T-cell (primary cell): ENCODE results near the gene DENND5A. TPM values are rescaled to one million over a fixed set of nuclear protein-coding genes. Genes with fewer than 3 reads are reported as not detected.
"Not testable (repeated sequence)": the region's sequence is repeated elsewhere in the genome, so short reads cannot be mapped to it uniquely, and the experiment has no call there.

Experiments
- ATAC-seq, 4 experiments: fragments of 200-7000 bp in 3 of 4; fragments of 150-1000 bp in 1 of 4; cut with Tn5 transposase; replicated peaks in 1 of 4; 1 replicate in 3 of 4; 2 replicates in 1 of 4; pipeline ENCODE4 v1.10.0; 2021; ENCODE audit warnings: moderate library complexity in 3 of 4, mild to moderate bottlenecking in 2 of 4, moderate number of reproducible peaks in 1 of 4
- CTCF ChIA-PET, 2 donors: fragments of 300-600 bp; sonication (Branson Sonifier 250); formaldehyde crosslinking; loops; one replicate each; lab custom pipeline; 2022; ENCODE audit warnings: antibody characterized with exemption in 2 of 2; lab: Charles Lee
- POLR2A ChIA-PET, 2 donors: fragments of 300-600 bp; sonication (Branson Sonifier 250); formaldehyde crosslinking; loops; one replicate each; lab custom pipeline; 2022; ENCODE audit warnings: antibody characterized with exemption in 2 of 2; lab: Charles Lee
- DNase-seq, 35 experiments: peaks; one replicate each; pipeline versions ENCODE4 v3.0.0 to v3.0.0-alpha.2; 2013 to 2023
- H3K27ac ChIP-seq: one replicate; pipeline ENCODE4 v1.5.1; 2013; ENCODE audit warnings: low read length
- H3K27me3 ChIP-seq, 2 experiments: replicated peaks in 1 of 2; 1 replicate in 1 of 2; 2 replicates in 1 of 2; pipeline versions ENCODE4 v1.6.1 to v1.7.0; 2013; ENCODE audit warnings: low read length in 1 of 2, mixed read lengths in 1 of 2; ENCODE audit not compliant: control insufficient read depth in 2 of 2, insufficient read depth in 2 of 2; ENCODE audit errors: extremely low read depth in 1 of 2
- H3K36me3 ChIP-seq, 2 donors: 1 replicate in 1 of 2; 2 replicates in 1 of 2; pipeline versions ENCODE4 v1.6.1 to v1.7.0; 2013; ENCODE audit warnings: low read length in 1 of 2; ENCODE audit not compliant: control insufficient read depth in 2 of 2, insufficient read depth in 1 of 2; ENCODE audit errors: extremely low read depth in 1 of 2
- H3K4me1 ChIP-seq, 2 experiments: 1 replicate in 1 of 2; 2 replicates in 1 of 2; pipeline versions ENCODE4 v1.6.1 to v1.7.0; 2013; ENCODE audit warnings: low read length in 2 of 2, mixed read lengths in 1 of 2; ENCODE audit not compliant: insufficient read depth in 2 of 2, control insufficient read depth in 1 of 2; ENCODE audit errors: extremely low read depth in 1 of 2
- H3K4me3 ChIP-seq, 2 donors: 1 replicate in 1 of 2; 2 replicates in 1 of 2; pipeline versions ENCODE4 v1.5.1 to v1.7.0; 2013; ENCODE audit warnings: mild to moderate bottlenecking in 2 of 2, low read length in 1 of 2, moderate library complexity in 1 of 2; ENCODE audit not compliant: control insufficient read depth in 1 of 2; ENCODE audit errors: extremely low read depth in 1 of 2
- H3K9me3 ChIP-seq: 2 replicates; pipeline ENCODE4 v1.7.0; 2013
- H3K27ac Mint-ChIP-seq, 2 donors: one replicate each; pipeline ENCODE4 v1.8.0; 2020 to 2021; ENCODE audit warnings: mild to moderate bottlenecking in 2 of 2, mixed read lengths in 2 of 2
- H3K27me3 Mint-ChIP-seq, 2 donors: one replicate each; pipeline ENCODE4 v1.8.0; 2021 to 2022; ENCODE audit warnings: mixed read lengths in 2 of 2
- H3K36me3 Mint-ChIP-seq: one replicate; pipeline ENCODE4 v1.8.0; 2021; ENCODE audit warnings: mixed read lengths
- H3K4me1 Mint-ChIP-seq, 3 donors: one replicate each; pipeline ENCODE4 v1.8.0; 2020 to 2022; ENCODE audit warnings: mixed read lengths in 3 of 3, mild to moderate bottlenecking in 1 of 3
- H3K4me3 Mint-ChIP-seq, 3 donors: one replicate each; pipeline ENCODE4 v1.8.0; 2020 to 2022; ENCODE audit warnings: mild to moderate bottlenecking in 3 of 3, mixed read lengths in 3 of 3, moderate library complexity in 3 of 3
- H3K9me3 Mint-ChIP-seq, 3 donors: one replicate each; pipeline ENCODE4 v1.8.0; 2020 to 2022; ENCODE audit warnings: mixed read lengths in 3 of 3
- WGBS: methylation state at CpG from one replicate; pipeline ENCODE4 v1.1.5; 2013; ENCODE audit warnings: missing lambda C conversion rate; ENCODE audit not compliant: insufficient coverage; 5-methylcytosine and 5-hydroxymethylcytosine counted together
- total RNA-seq, 35 experiments: library from RNA in 6 of 35; stranded (reverse) in 6 of 35; fragments of 120-200 nt in 1 of 35; gene quantifications; one replicate each; pipeline versions ENCODE4 v1.2.1 to v1.2.4 and lab custom pipeline; 2013 to 2026

Gene DENND5A
- total RNA-seq, 5 donors from 2014 or later (not counting 1 experiment from before 2014, with no cell fraction given) = 57.8 to 151 (median 84.2) TPM

GRCh38 chr11:9260838-9261146 is 4.4 kb downstream of the DENND5A start:
- ChIA-PET CTCF (interaction anchor here (0.5 to 0.6 kb wide), 2 partner anchors 22 to 79 kb away, joined by 3 to 4 read pairs; no protein-coding TSS in a partner anchor), POLR2A (interaction anchor here (0.5 to 0.9 kb wide), 4 partner anchors 11 to 201 kb away, joined by 3 to 8 read pairs (median 5); no protein-coding TSS in a partner anchor)
- H3K9me3 Mint-ChIP-seq, H3K4me3 ChIP-seq, H3K27ac ChIP-seq, H3K9me3 ChIP-seq, H3K36me3 Mint-ChIP-seq, H3K36me3 ChIP-seq, H3K27me3 Mint-ChIP-seq: not testable (repeated sequence)
- Histone ChIP-seq H3K27me3 (peaks cover 0 to 12% of the 10 kb centered on the region in 2 experiments), H3K4me1 (peaks cover 23 to 30% of the 10 kb centered on the region in 2 experiments)
- Mint-ChIP-seq H3K4me1 (peaks cover 47 to 56% (median 49%) of the 10 kb centered on the region in 3 donors), H3K4me3 (peak overlapping the region; percentile 15 to 68 (median 50)), H3K27ac (peak overlapping the region; percentile 88)
- DNase-seq (peak in 2 of 35 experiments; percentile 4 to 11), ATAC-seq (peak in 2 of 4 experiments; percentile 26 to 38)
- no CpG with 5 or more reads among the region's 2 CpGs for WGBS

- Histone ChIP-seq H3K27me3 (peaks cover 0 to 6% of the 10 kb centered on the region in 2 experiments), H3K4me3 (no peak overlapping the region), H3K27ac (no peak overlapping the region), H3K9me3 (no peaks in the 10 kb centered on the region), H3K36me3 (no peaks in the 10 kb centered on the region), H3K4me1 (peaks cover 21 to 24% of the 10 kb centered on the region in 2 experiments)
- Mint-ChIP-seq H3K27me3 (no peaks in the 10 kb centered on the region), H3K4me3 (peak overlapping the region in 1 of 3 donors; percentile 68), H3K36me3 (peaks cover 9% of the 10 kb centered on the region), H3K4me1 (peaks cover 46 to 53% (median 48%) of the 10 kb centered on the region in 3 donors), H3K27ac (peak overlapping the region; percentile 24 to 88), H3K9me3 (no peaks in the 10 kb centered on the region)
- no peak for ATAC-seq
- 79% methylated on average over 2 of the region's 4 CpGs for WGBS
- POLR2A ChIA-PET = interaction anchor here (0.5 to 0.9 kb wide), 3 partner anchors 10 to 1052 kb away, joined by 3 to 5 read pairs (median 4); no protein-coding TSS in a partner anchor
- no peak for DNase-seq
- CTCF ChIA-PET = interaction anchor here (0.5 to 0.6 kb wide), 2 partner anchors 23 to 80 kb away, joined by 3 to 4 read pairs; no protein-coding TSS in a partner anchor
Measured at GRCh38 chr11:9259981-9260837, 4.9 kb downstream of the DENND5A start.

- no CpG with 5 or more reads among the region's 4 CpGs for WGBS
- ATAC-seq, H3K4me3 Mint-ChIP-seq, CTCF ChIA-PET, H3K36me3 ChIP-seq, DNase-seq, H3K27me3 Mint-ChIP-seq, H3K4me3 ChIP-seq, POLR2A ChIA-PET, H3K9me3 ChIP-seq, H3K9me3 Mint-ChIP-seq, H3K27ac ChIP-seq, H3K27me3 ChIP-seq: not testable (repeated sequence)
- H3K36me3 Mint-ChIP-seq = peaks cover 14% of the 10 kb centered on the region
- H3K27ac Mint-ChIP-seq = peak overlapping the region; percentile 52 to 59
- peaks cover 20 to 28% of the 10 kb centered on the region in 2 experiments for H3K4me1 ChIP-seq
- H3K4me1 Mint-ChIP-seq = peaks cover 48 to 52% (median 48%) of the 10 kb centered on the region in 3 donors
Measured at GRCh38 chr11:9258279-9258678, 6.9 kb downstream of the DENND5A start.

DNA sequence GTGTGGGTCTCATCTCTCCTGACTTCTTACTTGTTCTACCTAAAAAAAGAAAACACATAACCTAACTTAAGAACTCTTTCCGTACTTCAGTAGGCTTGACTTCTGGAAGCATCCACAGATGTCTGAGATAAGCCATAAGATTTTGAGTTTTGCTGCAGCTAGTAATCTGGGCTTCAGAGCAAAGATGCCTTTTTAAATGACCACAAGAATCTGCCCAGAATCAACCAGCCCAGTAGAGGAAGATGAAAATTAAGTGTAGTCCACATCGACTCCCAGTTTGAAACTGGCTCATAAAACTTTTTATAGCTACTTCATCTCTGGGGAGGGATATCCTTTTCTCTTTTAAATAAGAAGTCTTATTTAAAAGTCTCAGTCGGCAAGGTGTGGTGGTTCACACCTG is 10.7 kb downstream of the DENND5A start:
- no CpG with 5 or more reads among the region's 3 CpGs for WGBS
- CTCF ChIA-PET = interaction anchor here in 1 of 2 donors (0.6 kb wide), 1 partner anchor 1502 kb away, joined by 5 read pairs; no protein-coding TSS in a partner anchor
- no peaks in the 10 kb centered on the region for H3K9me3 ChIP-seq
- no peaks in the 10 kb centered on the region for H3K36me3 ChIP-seq
- H3K4me3 ChIP-seq = no peak overlapping the region
- Mint-ChIP-seq H3K27ac (peak overlapping the region; percentile 83 to 84), H3K9me3 (no peaks in the 10 kb centered on the region), H3K36me3 (peaks cover 14% of the 10 kb centered on the region), H3K4me3 (no peak overlapping the region), H3K4me1 (peaks cover 50 to 54% (median 54%) of the 10 kb centered on the region in 3 donors), H3K27me3 (no peaks in the 10 kb centered on the region)
- POLR2A ChIA-PET = interaction anchor here in 1 of 2 donors (0.7 kb wide), 1 partner anchor 46 kb away, joined by 4 read pairs; no protein-coding TSS in a partner anchor
- no peaks in the 10 kb centered on the region for H3K27me3 ChIP-seq
- ATAC-seq = no peak
- no peak for DNase-seq
- H3K27ac ChIP-seq = no peak overlapping the region
- H3K4me1 ChIP-seq = peaks cover 30 to 33% of the 10 kb centered on the region in 2 experiments

DNA sequence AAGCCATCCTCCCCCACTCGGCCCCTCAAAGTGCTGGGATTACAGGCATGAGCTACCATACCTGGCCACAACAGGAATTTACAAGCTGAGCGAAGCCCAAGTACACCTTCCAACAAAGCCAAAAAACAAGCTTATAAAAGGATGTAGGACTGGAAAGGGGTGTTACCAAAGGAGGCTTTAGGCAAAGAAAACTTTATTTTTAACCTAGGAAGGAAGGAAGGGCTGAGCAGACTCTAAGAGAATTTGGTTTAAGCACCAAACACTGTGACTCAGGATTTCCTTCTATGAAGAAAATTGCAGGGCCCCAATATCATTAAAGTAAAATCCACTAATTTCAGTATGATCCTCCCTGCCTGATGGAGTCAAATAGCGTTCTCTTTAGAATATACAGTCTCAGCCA is 12.1 kb downstream of the DENND5A start:
- Histone ChIP-seq H3K36me3 (no peaks in the 10 kb centered on the region), H3K27me3 (no peaks in the 10 kb centered on the region), H3K4me3 (no peak overlapping the region), H3K9me3 (no peaks in the 10 kb centered on the region), H3K27ac (no peak overlapping the region), H3K4me1 (peaks cover 40 to 46% of the 10 kb centered on the region in 2 experiments)
- H3K27ac Mint-ChIP-seq = peak overlapping the region; percentile 85 to 86
- POLR2A ChIA-PET = no interaction called here
- peaks cover 8% of the 10 kb centered on the region for H3K36me3 Mint-ChIP-seq
- peak overlapping the region in 1 of 3 donors; percentile 2 for H3K4me3 Mint-ChIP-seq
- WGBS = 70% methylated on average over 1 of the region's 3 CpGs
- DNase-seq (no peak), ATAC-seq (no peak)
- no peaks in the 10 kb centered on the region for H3K9me3 Mint-ChIP-seq
- peaks cover 57 to 61% (median 61%) of the 10 kb centered on the region in 3 donors for H3K4me1 Mint-ChIP-seq
- H3K27me3 Mint-ChIP-seq = no peaks in the 10 kb centered on the region
- CTCF ChIA-PET = interaction anchor here in 1 of 2 donors (0.7 kb wide), 1 partner anchor 208 kb away, joined by 3 read pairs; the partner anchor contains the start of gene ZNF143

DNA sequence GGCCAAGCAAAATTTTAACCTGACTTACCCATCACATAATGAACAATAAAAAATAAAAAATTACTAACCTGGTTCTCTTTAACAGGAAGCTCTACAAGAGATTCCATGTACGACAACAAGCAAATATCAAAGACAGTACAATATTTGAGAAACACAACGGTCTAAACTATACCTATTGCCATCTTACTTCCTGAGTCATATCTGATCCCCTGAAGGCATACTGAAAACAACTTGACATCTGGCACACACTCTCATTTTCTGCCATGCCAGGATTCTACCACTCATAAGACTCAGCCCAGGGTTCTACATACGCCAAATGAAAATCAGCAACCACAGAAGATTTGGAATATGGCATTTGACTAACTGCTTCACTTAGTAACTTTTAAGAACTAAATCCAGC is 13.8 kb downstream of the DENND5A start:
- CTCF ChIA-PET = interaction anchor here in 1 of 2 donors (0.9 kb wide), 1 partner anchor 21 kb away, joined by 3 read pairs; no protein-coding TSS in a partner anchor
- no peaks in the 10 kb centered on the region for H3K9me3 Mint-ChIP-seq
- peaks cover 67 to 73% (median 72%) of the 10 kb centered on the region in 3 donors for H3K4me1 Mint-ChIP-seq
- no peaks in the 10 kb centered on the region for H3K9me3 ChIP-seq
- H3K27me3 ChIP-seq = no peaks in the 10 kb centered on the region
- peaks cover 8% of the 10 kb centered on the region for H3K36me3 Mint-ChIP-seq
- peaks cover 51 to 59% of the 10 kb centered on the region in 2 experiments for H3K4me1 ChIP-seq
- ATAC-seq (peak; percentile 41 to 62 (median 50)), DNase-seq (peak in 1 of 35 experiments; percentile 36)
- peak overlapping the region; percentile 83 to 84 for H3K27ac Mint-ChIP-seq
- POLR2A ChIA-PET = interaction anchor here (0.6 to 1.4 kb wide), 3 partner anchors 29 to 95 kb away, joined by 3 to 6 read pairs (median 5); no protein-coding TSS in a partner anchor
- no peak overlapping the region for H3K27ac ChIP-seq
- no peak overlapping the region for H3K4me3 ChIP-seq
- peak overlapping the region; percentile 42 to 68 (median 62) for H3K4me3 Mint-ChIP-seq
- no peaks in the 10 kb centered on the region for H3K27me3 Mint-ChIP-seq
- no peaks in the 10 kb centered on the region for H3K36me3 ChIP-seq
- 34% methylated on average over 2 of the region's 3 CpGs for WGBS
